Liver (tissue), 3 donors: ENCODE results near the gene ENAH.

Experiments
- ATF3 ChIP-seq: IDR thresholded peaks from 2 replicates; pipeline ENCODE4 v1.6.1; 2016; ENCODE audit warnings: antibody characterized with exemption
- CTCF ChIP-seq: fragments of 150-350 bp; IDR thresholded peaks from 2 replicates; pipeline ENCODE4 v1.5.1; 2017; ENCODE audit warnings: improper control_type of control experiment, low read depth, low read length; ENCODE audit not compliant: missing input control
- EGR1 ChIP-seq, 2 donors: IDR thresholded peaks; 2 replicates each; pipeline ENCODE4 v1.6.1; 2016 to 2018; ENCODE audit warnings: antibody characterized with exemption in 2 of 2, low read depth in 2 of 2
- GABPA ChIP-seq, 2 donors: IDR thresholded peaks in 1 of 2; conservative IDR thresholded peaks in 1 of 2; 2 replicates each; pipeline ENCODE4 v1.6.1; 2016; ENCODE audit warnings: antibody characterized with exemption in 2 of 2, mild to moderate bottlenecking in 1 of 2, moderate library complexity in 1 of 2
- MAX ChIP-seq: IDR thresholded peaks from 2 replicates; pipeline ENCODE4 v1.6.1; 2016; ENCODE audit warnings: antibody characterized with exemption
- RAD21 ChIP-seq, 2 donors: IDR thresholded peaks; 2 replicates each; pipeline ENCODE4 v1.6.1; 2016; ENCODE audit warnings: antibody characterized with exemption in 2 of 2, mild to moderate bottlenecking in 2 of 2
- REST ChIP-seq: IDR thresholded peaks from 2 replicates; pipeline ENCODE4 v1.6.1; 2016; ENCODE audit warnings: antibody characterized with exemption, mild to moderate bottlenecking
- SP1 ChIP-seq: IDR thresholded peaks from 2 replicates; pipeline ENCODE4 v1.6.1; 2018; ENCODE audit warnings: antibody characterized with exemption, mild to moderate bottlenecking
- TAF1 ChIP-seq: conservative IDR thresholded peaks from 2 replicates; pipeline ENCODE4 v1.6.1; 2016; ENCODE audit warnings: antibody characterized with exemption, mild to moderate bottlenecking
- YY1 ChIP-seq: IDR thresholded peaks from 2 replicates; pipeline ENCODE4 v1.6.1; 2016; ENCODE audit warnings: antibody characterized with exemption, mild to moderate bottlenecking
- donor health status: healthy.
- donor health status: healthy.

GRCh38 chr1:225668222-225668621, 15.3 kb upstream of the ENAH start:
- TF ChIP-seq MAX (no peak), CTCF (no peak), EGR1 (IDR thresholded peaks at IDR 0.05; ENCODE audit: low read depth in 2 of 2) (no peak), GABPA (IDR thresholded peaks at IDR 0.05 in 1 of 2, conservative IDR thresholded peaks at IDR 0.05 in 1 of 2) (no peak), REST (no peak), TAF1 (no peak), SP1 (no peak), RAD21 (IDR thresholded peaks at IDR 0.05) (no peak), ATF3 (no peak), YY1 (no peak)
